Adipose tissue (tissue), 3 donors: ENCODE measurements around the gene DLG2. TPM values are rescaled to one million over a fixed set of nuclear protein-coding genes. Genes with fewer than 3 reads are reported as not detected.

Experiments
- H3K27ac ChIP-seq: one replicate; pipeline ENCODE4 v1.5.1; 2013; ENCODE audit warnings: low read depth, low read length
- WGBS, 3 donors: extraction: QIAGEN DNeasy Blood & Tissue Kit; methylation state at CpG; one replicate each; pipeline ENCODE4 v1.1.7; 2013; 5-methylcytosine and 5-hydroxymethylcytosine counted together
- polyA plus RNA-seq, 3 donors: library from polyadenylated mRNA; stranded (reverse); fragments of 200-250 nt; gene quantifications; one replicate each; pipeline ENCODE4 v1.2.3, GENCODE V29; 2013
- donor health status: healthy with polysubstance abuse.
- donor health status: Bipolar disorder and iron deficiency.
- donor health status: healthy.

Gene DLG2
- polyA plus RNA-seq, 3 donors = 0.51 to 1.7 (median 0.91) TPM

DNA sequence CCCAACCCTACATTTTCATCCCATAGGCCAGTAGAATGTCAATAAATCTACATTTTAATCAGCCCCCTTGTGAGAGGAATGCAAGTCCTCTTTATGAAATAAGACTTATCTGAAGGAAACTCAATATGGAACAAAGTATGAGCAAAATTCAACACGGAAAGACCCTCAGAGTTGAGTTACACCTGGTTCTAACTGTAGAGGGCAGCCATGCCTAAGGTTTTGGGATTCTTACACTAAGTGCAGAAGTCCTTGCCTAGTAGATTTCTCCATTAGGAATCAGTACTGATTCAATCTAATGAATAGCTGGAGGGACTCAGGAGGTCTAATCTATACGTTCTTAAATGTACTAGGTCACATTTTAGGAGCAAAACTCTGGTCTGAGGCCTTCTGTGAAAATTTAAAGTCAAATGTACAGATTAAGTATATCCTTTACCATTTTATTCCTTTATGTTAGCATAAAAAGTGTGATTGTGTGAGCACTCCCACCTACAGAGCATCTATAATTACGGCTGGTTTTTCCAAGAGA, 904.5 kb downstream of the DLG2 start:
- 64 to 74% (median 73%) methylated on average over 3 of the region's 3 CpGs for WGBS, 3 donors
- no peak overlapping the region for H3K27ac ChIP-seq

DNA sequence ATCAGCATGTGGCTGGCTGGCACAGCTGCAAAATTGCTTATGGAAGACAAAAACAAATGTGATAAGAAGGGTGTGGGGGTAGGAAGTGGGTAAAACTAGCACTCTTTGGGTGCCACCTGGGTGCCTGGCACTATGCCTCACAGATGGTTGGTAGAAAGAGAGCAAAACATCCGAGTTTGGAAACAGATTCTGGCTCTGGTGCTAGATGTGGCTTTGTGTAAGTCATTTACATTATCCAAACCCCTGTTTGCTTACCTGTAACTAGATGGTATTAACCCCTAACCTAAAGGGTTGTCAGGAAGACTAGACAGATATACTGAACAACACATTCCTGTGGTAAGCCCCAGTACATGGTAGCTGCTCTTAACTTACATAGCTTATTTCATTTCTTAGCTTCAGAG, 905.6 kb downstream of the DLG2 start:
- H3K27ac ChIP-seq = no peak overlapping the region
- WGBS, 3 donors = 15 to 44% (median 43%) methylated on average over 1 of the region's 1 CpG

DNA sequence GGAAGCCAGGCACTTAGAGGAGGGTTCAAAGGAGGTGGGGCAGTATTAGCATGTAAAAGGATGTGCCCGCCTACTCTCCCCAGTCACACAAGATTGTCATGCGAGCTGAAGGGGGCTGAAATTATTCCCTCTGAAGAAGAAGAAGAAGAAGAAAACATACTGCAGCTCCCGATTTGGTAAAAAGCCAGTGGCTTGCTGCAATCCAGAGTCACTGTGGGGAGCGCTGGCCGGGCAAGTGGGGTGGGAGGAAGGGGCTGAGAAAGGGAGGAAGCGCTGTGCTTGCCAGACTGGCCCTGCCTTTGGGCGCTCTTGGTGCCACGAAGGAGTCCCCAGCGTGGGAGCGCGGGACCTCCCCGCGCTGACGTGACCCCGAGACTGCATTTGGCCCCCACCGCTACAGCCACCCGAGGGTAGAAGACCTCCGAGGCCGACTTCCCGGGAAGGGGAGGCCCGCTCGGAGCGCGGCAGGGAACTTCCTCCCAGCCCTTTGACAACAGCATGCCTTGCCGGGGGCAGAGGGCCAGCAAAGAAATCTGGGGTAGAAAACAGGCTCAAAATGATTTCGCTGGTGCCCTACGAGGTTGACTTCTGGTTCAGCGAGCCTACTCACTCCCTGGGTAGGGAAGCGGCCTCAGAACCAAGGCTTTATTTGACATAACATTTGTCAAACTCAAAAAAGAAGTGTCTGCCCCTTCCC, 906.3 kb downstream of the DLG2 start:
- no peak overlapping the region for H3K27ac ChIP-seq
- 1 to 3% (median 2%) methylated on average over 29 of the region's 29 CpGs for WGBS, 3 donors

DNA sequence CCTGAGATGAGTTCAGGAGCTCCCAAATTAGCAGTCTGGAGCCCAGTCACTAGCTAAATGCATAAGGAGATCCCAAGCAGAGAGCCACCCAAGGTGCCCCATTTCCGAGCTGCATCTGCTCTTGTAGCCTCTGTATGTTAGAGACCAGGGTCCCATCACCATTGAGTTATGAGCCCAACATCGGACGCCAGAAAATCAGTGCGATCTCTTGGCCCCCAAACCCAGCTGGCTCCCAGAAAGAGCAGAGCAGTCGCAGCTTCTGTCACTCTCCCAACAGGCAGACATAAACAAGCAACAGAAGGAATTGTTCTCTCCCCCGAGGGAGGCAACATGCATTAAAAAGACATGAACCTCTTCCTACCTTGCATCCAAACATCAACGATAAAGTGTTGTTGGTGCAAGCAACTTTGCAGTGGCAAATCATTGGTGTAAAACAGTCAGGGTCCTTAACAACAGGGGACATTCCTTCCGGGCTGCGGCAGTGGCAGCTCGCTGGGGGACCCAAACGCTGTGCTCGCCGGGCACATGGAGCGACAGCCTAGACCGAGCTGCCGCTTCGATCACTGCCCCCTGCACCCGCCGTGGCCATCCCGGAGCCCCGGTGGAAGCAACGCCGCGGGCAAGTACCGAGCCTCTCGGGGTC, 907.1 kb downstream of the DLG2 start:
- H3K27ac ChIP-seq = no peak overlapping the region
- 2 to 3% (median 2%) methylated on average over 26 of the region's 26 CpGs for WGBS, 3 donors

DNA sequence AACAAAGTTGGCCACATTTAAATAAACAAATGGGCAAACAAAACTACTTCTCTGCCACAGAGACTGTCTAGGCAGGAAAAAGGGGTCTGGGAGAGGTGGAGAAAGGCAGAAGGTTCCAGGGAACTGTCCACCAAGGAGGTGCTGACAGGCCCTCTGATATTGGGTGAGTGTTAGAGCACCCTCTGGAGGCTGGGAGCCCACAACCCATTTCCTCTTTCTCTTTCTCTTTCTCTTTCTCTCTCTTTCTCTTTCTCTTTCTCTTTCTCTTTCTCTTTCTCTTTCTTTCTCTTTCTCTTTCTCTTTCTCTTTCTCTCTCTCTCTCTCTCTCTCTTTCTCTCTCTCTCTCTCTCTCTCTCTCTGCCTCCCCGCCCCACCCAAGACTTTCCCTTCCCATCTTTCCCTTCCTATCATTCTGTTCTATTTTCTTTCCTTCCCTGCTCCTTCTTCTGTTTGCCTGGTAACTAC, 912.8 kb downstream of the DLG2 start:
- 13 to 65% (median 39%) methylated on average over 1 of the region's 1 CpG for WGBS, 3 donors

DNA sequence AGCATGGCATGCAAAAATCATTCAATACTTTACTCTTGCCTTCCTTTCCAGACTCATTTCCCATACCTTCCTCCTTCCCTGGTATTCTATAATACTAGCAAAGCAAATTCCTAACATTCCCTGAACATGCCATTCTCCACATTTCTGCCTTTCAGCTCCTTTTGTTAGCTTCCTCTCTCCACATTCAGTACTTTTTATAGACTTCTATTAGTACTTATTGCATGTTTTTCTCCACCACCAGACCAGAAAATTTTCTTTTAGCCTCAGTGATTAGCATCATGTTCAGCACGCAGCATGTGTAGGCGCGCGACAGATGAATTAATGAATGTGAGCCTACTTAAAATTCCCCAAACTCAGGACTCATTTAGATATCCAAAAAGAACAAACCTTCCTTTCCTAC, 935.3 kb downstream of the DLG2 start:
- WGBS, 3 donors = 78 to 84% (median 81%) methylated on average over 4 of the region's 4 CpGs
- H3K27ac ChIP-seq = no peak overlapping the region

More for the DNA sequence above, 912.8 kb downstream of the DLG2 start:
- no peak overlapping the region for H3K27ac ChIP-seq

DNA sequence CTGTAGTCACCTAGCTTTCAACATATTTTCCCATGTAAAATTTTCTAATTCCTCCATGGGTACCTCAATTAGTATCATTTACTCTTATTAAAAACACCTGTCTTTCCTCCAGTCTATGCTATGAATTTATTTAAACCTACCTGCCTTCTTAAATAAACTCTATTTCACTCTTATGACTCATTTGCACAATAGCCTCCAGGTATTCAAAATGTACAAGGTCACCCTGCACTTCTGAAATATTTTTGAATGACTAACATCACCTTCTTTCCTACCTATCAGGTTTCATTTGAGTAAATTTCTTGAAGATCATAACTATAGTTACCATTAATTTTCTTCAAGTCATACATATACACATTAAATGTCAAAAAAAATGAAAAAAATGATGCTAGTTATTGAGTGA, 939.7 kb downstream of the DLG2 start:
- H3K27ac ChIP-seq = no peak overlapping the region

DNA sequence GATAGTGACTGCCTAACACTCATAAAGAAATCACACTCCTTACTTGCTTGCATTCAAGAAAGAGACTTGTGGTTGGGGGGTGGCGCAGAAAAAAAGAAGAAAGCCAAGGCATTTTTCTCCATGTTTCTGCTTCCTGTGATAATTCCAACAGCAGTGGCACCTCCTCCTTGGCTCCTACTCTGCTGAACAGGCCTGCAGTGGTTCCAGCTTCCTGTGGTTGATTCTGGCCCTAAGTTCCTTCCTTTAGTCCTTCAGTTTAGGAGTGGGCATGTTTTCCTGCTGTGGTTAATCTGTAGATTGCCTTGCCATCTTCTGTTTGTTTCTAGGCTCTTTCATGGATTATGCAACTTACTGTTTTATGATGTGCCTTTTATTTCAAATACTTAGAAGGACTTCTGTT, 940.4 kb downstream of the DLG2 start:
- H3K27ac ChIP-seq = no peak overlapping the region
- 44 to 100% (median 47%) methylated on average over 1 of the region's 1 CpG for WGBS, 3 donors

DNA sequence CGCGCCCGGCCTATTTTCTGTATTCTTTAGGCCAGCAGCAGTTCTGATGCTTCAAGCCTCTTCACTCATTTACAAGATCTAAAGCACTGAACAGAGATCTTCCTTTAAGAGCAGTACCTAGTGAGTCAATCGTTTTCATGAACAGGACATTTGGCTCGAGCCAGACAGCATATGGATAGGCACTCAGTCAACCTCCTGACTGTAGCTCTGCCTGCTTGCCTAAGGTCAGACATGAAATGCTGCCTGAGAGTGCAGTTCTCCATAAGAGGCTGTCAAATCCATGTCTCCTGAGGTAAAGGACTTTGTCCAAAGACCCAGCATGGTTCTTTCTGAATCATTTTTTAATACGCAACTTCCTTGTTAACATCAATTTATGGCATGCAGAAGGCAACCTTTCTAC, 941.2 kb downstream of the DLG2 start:
- WGBS, 3 donors = 86 to 92% (median 89%) methylated on average over 6 of the region's 6 CpGs

DNA sequence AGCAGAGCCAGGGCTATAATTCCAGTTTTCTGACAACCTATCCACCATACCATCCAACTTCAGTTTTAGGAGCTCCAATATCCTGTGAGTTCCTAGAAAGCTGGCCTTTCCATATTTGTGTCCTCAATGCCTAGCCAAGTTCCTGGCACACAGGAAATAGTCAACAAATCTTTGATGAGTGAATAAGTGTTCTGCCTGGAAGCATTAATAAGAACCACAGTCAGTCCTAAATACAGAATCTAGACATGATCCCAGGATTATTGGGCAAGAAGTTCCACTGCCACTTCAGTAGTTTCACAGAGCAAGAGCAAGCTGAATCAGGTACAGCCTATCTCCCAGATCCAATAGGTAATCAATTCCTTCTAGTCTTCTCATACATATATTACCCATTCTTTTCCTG, 942.0 kb downstream of the DLG2 start:
- no peak overlapping the region for H3K27ac ChIP-seq

More for the DNA sequence above, 941.2 kb downstream of the DLG2 start:
- no peak overlapping the region for H3K27ac ChIP-seq

DNA sequence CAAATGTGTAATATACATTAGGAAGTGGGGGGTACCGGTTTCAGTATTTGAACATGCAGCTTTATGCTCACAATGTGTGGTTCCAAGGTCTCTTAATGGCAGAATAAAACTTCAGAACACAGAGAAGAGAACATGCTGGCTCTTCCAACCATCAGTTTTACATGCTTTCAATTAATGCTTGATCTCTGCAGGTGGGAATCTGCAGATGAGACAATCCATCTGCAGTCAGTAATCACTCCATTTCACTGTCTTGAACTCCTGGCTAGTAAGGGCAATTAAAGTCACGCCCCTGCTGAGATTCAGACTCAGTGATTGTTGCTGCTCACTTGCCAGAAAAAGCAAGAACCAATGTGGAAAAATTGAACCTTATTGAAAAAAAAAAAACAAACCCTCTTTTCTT, 945.7 kb downstream of the DLG2 start:
- WGBS, 3 donors = 77 to 82% (median 78%) methylated on average over 2 of the region's 2 CpGs
- H3K27ac ChIP-seq = no peak overlapping the region

DNA sequence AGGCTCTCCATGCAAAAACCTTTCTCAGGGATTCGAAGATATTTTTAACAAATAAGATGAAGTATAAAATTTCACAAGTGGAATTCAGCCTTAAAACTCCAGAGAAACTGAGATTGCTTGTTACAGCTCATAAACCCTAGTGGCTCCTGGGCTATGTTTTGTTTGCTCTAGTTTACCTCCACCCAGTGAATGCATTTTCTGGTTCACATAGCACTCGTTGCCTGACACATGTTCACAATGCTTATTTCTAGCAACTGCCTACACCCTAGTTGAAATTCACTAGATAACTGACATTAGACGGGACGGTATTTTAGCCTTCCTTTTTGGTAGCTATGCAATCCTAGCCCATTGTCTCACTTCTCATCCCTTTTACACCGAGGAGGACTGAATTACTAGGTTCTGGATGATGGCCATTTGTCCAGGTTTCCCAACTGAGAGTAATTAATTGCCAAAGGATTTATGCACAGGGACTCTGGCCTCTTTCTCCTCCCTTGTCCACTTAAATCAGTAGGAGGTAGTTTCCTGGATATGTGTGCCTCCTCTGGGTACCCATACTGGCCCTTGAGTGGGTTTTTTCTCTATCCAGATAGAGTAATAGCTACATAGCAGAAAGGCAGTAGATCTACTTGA, 951.6 kb downstream of the DLG2 start:
- WGBS, 3 donors = 81 to 86% (median 82%) methylated on average over 5 of the region's 5 CpGs
- no peak overlapping the region for H3K27ac ChIP-seq

DNA sequence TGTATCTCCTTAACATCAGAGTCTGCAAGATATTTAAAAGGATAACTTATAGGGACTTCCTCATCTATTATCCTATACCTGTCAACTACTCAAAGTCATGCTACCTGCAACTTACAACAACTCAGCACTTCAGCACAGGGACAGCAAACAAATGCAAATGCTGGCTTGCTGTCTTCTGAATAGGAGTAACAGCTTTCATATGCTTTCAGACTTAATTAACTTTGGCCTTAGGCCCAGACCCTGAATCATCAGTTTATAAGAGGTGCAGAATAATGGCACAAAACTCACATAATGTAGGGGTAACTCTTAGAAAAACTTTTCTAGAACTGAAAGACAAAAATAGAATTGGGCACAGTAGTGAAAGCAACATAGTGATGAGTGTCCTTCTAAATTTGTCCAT, 953.4 kb downstream of the DLG2 start:
- no peak overlapping the region for H3K27ac ChIP-seq

DNA sequence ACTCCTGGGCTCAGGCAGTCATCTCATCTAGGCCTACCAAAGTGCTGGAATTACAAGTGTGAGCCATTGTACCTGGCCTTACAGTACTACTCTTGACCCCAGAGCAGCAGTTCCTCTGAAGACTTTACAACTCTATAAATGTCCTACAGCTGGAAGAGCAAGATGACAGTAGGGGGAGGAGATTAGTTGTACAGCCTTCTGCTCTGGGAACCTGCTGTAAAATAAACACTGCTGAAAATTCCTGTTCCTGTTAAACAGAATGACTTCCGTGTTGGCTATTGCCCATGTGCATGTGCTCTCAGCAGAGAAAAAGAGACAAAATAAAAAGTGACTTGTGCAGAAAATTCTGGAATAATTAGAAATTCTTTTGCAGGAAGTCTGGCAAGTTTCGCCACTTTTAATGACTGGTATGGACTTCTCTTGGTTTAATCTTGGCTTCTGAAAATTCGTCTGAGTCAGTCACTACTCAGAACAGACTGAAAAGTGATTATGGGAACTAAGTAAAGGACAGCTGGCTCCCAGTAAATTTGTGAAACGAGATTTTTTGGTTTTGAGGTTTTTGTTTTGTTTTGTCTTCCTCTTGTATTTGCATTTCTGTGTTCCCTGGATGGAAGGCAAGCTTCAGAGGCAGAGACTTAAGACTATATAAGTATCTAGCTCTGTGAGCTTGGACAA, 955.7 kb downstream of the DLG2 start:
- no peak overlapping the region for H3K27ac ChIP-seq
- WGBS, 3 donors = 43 to 59% (median 50%) methylated on average over 4 of the region's 4 CpGs

DNA sequence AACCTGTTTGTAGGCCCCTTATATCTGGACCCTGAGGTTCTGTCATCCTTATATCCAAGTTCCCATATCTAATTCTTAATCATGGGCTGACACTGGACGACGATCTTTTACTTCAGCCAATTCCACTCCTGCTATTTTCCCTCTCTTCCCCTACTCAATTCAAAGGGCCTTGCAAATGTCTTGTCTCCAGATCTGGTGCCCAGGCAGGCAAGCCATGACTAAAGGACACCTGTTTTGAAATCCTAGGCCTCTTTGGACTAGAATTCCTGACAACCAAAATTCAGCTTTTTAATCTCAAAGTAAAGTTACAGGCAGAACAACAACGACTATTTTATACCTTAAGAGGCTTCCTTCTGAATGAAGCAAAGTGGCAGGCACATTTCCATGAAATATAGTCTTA, 963.4 kb downstream of the DLG2 start:
- 74 to 78% (median 77%) methylated on average over 3 of the region's 3 CpGs for WGBS, 3 donors
- H3K27ac ChIP-seq = no peak overlapping the region

DNA sequence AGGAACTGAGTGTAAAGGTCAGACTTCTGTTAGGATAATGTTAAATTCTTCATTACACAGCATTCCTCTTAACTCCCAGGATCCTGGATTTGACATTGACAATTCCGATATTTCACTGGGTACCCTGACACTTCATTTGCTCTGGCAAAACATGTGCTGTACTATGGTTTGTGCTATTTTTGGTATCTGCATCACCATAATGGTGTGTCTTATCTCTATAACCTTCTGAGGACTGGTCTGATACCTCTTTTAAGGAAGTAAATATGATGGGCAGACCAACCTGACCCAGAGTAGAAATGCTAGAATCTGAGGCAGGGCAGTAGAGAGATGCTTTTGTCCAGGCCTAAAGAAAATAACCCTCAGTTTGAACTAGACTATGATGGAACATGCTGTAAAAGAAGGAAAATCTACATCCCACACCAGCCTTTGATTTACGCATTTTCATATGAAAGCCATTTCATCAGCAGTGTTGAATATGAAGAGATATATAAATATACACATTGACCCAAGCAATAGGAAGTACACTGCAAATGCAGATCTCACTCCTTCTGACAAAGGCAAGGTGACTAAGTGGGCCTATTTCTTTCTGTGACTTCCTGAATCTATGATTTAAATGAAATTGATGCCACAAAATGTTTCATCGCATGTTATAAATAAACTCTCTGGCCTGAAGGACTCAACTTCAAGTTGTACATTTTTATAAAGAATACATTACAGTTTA, 966.7 kb downstream of the DLG2 start:
- WGBS, 3 donors = 95 to 97% (median 95%) methylated on average over 3 of the region's 3 CpGs

DNA sequence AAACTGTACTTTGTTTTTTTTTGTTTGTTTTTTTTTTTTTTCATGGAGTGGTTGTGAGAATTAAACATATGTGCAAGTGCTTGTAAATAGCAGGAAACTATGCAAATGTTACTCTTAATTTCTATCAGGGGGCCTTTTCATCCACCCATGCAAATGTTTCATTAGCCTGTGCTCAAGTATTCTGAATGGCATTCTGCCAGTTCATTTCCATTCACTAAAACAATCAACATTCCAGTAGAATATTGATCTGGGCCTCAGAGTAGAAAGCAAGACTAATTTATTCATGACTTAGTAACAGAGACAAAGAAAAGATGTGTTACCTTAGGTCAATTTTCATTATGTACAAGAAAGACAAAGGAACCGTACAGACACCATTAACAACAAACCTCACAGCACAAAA, 971.4 kb downstream of the DLG2 start:
- 57 to 91% (median 88%) methylated on average over 1 of the region's 1 CpG for whole genome bisulfite sequencing, 3 donors
- H3K27ac ChIP-seq = no peak overlapping the region

More for the DNA sequence above, 966.7 kb downstream of the DLG2 start:
- H3K27ac ChIP-seq = no peak overlapping the region

DNA sequence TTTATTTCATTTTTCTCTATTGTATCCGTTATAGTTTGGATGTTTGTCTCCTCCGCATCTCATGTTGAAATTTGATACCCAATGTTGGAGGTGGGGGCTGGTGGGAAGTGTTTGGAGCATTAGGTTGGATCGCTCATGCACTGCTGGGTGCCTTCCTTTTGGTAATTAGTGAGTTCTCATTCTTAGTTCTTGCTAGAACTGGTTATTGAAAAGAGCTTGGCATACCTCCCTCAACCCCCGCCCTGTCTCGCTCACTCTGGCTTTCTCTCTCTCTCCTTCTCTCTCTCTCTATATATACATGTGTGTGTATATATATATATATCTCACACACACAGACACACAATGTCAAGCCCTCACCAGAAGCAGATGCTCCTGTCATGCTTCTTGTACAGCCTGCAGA, 978.7 kb downstream of the DLG2 start:
- 54 to 73% (median 66%) methylated on average over 5 of the region's 5 CpGs for WGBS, 3 donors
- no peak overlapping the region for H3K27ac ChIP-seq
